NCI-H1930 (cell line): ENCODE results near the gene ZBTB2.
"Not testable (repeated sequence)": the region's sequence is repeated elsewhere in the genome, so short reads cannot be mapped to it uniquely, and the experiment has no call there.

Source experiments
- DNase-seq, 2 experiments: peaks; one replicate each; lab custom pipeline; 2025; lab: John Stamatoyannopoulos, UW

ZBTB2 gene

DNA sequence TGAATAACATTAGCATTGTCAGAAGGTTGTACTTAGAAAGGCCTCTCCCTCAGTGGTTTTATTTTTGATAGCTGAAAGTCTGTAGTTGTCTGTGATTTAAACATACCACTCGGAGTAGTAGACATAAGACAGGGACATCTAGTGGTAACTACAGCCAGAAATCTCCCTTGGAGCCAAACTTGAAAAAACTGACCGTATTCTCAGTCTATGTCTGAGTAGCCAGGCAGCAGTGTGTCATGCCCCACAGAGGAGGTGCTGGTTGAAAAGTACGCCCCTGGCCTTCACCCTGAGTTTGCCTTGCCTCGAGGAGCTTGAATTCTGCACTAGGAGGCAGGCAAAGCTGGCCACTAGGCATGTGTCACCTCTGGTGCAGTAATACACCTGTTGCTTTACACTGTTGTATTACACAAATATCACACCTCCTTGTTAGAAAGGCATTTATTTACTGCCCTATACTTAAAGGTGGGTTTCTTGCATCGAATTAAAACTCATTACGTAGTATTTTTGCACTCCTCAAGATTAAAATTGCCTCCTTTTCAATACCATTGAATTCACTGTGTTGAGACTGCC is 20.8 kb downstream of the ZBTB2 start:
- no peak for DNase-seq

- DNase-seq = no peak
Measured at GRCh38 chr6:151365233-151365632, 26.1 kb downstream of the ZBTB2 start.

GRCh38 chr6:151359486-151359885 is 31.9 kb downstream of the ZBTB2 start:
- DNase-seq = no peak

DNA sequence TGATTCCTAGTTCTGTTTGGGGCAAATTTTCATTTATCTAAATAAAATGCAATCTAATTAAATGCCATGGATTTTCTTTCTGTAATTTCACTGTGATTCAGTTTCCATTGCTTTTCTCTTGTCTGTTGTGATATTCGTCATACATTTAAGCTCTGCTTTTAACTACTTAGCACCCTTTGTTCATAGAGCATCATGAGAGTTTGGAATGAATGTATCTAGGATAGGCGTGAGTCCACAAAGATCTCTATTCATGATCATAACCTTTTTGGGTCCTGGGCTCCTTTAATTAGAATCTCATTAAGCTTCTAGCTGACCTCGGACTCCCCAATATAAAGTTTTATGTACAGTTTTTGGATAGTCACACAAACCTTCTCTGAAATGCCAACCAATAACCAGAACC is 32.9 kb downstream of the ZBTB2 start:
- DNase-seq = no peak

DNA sequence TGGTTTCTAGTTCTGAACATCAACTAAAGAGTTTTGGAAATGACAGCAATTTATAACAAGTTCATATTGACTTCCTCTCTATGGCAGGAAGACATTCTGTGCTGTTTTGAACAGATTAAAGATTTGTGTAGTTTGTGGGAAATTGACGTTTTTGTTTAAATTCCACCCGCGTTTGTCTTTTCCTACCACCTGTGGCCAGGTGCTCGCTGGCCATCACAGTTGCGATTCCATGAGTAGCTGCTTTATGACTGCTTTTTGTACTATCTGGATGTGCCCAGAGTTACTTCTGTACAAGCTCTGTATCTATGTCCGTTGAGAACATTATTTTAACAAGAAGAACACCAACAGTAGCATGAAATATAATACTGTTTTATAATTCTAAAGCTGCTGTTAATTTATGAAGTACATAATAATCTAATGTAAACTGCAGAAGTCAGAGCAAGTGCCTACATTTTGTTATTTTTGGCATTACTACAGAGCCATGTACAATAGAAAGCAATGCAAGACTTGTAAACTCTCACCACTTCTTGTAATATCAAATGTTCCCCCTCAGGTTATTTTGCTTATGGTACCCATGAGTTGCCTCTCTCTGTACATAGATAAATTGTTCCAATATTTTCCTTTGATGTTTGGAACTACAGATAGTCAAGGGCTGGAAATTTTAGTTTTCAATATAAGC is 33.5 kb downstream of the ZBTB2 start:
- no peak for DNase-seq

- not testable (repeated sequence) for DNase-seq
Measured at GRCh38 chr6:151356983-151357382, 34.4 kb downstream of the ZBTB2 start.

DNA sequence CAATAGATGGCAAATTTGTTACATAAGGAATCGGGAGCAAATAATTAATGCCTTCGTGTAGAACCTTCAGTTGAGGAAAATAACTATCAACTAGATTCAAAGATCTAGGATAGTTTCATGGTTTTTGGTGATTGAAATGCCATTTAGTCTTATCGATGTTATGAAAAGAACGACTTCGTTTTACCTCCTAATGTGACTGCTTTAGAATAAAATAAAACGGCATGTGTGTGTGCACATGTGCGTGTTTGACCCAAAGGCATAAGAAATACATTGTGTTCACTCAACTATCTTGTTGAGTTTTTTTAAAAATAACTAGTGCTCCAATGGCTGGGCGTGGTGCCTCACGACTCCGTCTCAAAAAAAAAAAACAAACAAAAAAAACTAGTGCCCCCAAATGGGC is 37.6 kb downstream of the ZBTB2 start:
- no peak for DNase-seq

- no peak for DNase-seq
Measured at GRCh38 chr6:151352410-151353396, 38.7 kb downstream of the ZBTB2 start.

DNA sequence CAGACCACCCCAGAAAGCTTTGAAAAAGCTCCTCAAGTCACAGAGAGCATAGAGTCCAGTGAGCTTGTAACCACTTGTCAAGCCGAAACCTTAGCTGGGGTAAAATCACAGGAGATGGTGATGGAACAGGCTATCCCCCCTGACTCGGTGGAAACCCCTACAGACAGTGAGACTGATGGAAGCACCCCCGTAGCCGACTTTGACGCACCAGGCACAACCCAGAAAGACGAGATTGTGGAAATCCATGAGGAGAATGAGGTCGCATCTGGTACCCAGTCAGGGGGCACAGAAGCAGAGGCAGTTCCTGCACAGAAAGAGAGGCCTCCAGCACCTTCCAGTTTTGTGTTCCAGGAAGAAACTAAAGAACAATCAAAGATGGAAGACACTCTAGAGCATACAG is 39.6 kb downstream of the ZBTB2 start:
- no peak for DNase-seq

DNA sequence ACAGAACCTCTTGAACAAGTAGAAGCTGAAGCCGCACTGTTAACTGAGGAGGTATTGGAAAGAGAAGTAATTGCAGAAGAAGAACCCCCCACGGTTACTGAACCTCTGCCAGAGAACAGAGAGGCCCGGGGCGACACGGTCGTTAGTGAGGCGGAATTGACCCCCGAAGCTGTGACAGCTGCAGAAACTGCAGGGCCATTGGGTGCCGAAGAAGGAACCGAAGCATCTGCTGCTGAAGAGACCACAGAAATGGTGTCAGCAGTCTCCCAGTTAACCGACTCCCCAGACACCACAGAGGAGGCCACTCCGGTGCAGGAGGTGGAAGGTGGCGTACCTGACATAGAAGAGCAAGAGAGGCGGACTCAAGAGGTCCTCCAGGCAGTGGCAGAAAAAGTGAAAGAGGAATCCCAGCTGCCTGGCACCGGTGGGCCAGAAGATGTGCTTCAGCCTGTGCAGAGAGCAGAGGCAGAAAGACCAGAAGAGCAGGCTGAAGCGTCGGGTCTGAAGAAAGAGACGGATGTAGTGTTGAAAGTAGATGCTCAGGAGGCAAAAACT is 40.1 kb downstream of the ZBTB2 start:
- no peak for DNase-seq

GRCh38 chr6:151350442-151351145 is 40.8 kb downstream of the ZBTB2 start:
- DNase-seq = no peak

- no peak for DNase-seq
Measured at GRCh38 chr6:151349651-151350270, 41.6 kb downstream of the ZBTB2 start.

GRCh38 chr6:151342750-151343149 is 48.6 kb downstream of the ZBTB2 start:
- not testable (repeated sequence) for DNase-seq

DNA sequence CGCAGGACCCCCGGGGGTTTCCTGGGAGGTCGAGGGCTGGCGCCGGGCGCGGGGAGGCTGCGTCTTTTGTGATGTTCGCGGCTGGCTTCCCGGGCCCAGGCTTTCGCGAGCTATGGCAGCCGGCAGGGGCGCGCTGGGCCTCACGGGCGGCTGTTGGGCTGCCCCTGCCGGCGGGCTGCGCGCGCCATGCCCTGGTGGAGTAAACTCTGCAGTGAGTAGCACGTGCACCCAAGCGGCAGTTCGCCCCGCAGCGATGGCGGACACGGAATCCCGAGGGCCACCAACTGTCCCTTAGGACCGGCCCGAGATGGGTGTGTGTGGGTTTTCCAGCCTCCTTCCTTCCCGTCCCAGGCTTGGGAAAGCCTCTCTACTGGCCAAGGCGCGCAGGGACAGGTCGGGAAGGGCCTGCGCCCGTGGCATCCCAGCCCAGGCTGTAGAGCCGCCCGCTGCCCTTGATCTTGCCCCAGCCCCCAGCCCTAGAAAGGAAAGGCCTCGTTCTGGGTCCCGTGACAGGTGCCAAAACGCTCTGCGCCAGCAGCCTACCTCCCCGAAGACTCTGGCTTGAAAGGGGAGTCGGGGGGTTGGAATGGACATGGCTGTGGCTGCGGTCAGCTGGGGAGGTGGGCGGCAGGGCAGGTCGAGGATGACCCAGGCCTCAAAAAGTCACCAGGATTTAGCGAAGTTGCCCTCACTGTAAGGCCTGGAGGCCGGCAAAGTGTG is 49.7 kb downstream of the ZBTB2 start:
- no peak for DNase-seq

- DNase-seq = no peak
Measured at GRCh38 chr6:151340219-151340978, 51.0 kb downstream of the ZBTB2 start.

DNA sequence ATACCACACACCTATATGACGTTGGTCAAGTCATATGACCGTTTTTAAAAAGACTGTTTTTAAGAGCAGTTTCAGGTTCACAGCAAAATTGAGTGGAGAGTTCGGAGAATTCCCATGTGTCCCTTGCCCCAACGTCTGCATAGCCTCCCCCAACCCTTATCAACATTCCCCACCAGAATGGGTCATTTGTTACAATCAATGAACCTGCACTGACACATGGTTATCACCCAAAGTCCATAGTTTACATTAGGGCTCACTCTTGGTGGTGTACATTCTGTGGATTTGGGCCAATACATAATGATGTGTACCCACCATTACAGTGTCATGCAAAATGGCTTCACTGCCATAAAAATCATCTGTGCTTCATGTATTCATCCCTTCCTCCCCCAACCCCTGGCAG is 52.0 kb downstream of the ZBTB2 start:
- no peak for DNase-seq

DNA sequence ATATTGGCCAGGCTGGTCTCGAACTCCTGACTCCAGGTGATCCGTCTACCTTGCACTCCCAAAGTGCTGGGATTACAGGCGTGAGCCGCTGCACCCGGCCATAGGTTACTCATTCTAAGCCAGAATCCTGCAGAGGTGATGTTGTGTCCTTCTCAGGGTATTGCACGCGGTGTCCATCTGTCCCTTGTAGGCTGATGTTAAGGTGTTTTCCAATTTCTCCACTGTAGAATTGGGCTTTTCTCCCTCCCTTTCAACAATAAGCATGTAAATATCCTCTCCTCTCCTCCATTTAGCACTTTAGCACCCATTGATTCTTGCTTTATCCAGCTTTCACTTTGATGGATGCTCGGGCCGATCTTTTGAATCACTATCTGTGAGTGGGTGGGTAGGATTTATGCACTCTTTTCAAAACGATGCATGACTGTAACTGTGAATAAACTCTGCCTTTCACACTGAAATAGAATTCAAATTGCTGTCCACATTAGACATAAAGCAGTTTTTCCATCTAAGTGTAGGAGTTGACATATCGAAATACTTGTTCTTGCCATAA is 52.6 kb downstream of the ZBTB2 start:
- DNase-seq = no peak

DNA sequence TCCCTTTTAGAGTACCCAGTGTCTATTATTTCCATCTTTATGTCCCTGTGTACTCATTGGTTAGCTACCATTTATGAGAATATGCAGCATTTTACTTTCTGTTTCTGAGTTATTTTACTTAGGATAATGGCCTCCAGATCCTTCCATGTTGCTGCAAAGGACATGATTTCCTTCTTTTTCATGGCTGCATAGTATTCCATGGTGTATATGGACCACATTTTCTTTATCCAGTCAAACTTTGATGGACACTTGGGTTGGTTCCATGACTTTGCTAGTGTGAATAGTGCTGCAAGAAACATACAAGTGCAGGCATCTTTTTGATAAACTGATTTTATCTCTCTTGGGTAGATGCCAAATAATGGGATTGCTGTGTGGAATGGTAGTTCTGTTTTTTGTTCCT is 55.4 kb downstream of the ZBTB2 start:
- no peak for DNase-seq

- DNase-seq = no peak
Measured at GRCh38 chr6:151330130-151330696, 61.1 kb downstream of the ZBTB2 start.
